ENCODE data around the gene IPO5.

Gene IPO5

GRCh38 chr13:98055623-98056022, 102.1 kb downstream of the IPO5 start:
- Histone ChIP-seq H3K4me2 (ENCODE audit: insufficient read depth, low read length, poor library complexity, severe bottlenecking) (no peak overlapping the region), H2BK5ac (ENCODE audit: low read length) (no peak overlapping the region), H3K4me3 (ENCODE audit: low read length in 2 of 2) (no peak overlapping the region), H3K27me3 (ENCODE audit: control insufficient read depth in 3 of 3, insufficient read depth in 3 of 3, low read depth in 1 of 3, low read length in 3 of 3) (peaks cover 0 to 3% (median 0%) of the 10 kb centered on the region in 3 experiments), H2BK12ac (ENCODE audit: low read length) (no peak overlapping the region), H3K9me3 (replicated peaks in 1 of 2; ENCODE audit: control insufficient read depth in 2 of 2, insufficient read depth in 1 of 2, low read depth in 1 of 2, low read length in 2 of 2) (peaks cover 0 to 5% of the 10 kb centered on the region in 2 donors), H3K4me1 (ENCODE audit: control insufficient read depth in 2 of 2, insufficient read depth in 1 of 2, low read depth in 1 of 2, low read length in 2 of 2) (peaks cover 4 to 6% of the 10 kb centered on the region in 2 donors), H3K27ac (replicated peaks; ENCODE audit: low read length) (no peak overlapping the region), H3K4ac (ENCODE audit: low read length) (no peak overlapping the region), H2AK5ac (ENCODE audit: low read depth, low read length) (no peak overlapping the region), H3K23ac (ENCODE audit: low read depth, low read length, poor library complexity) (no peak overlapping the region), H4K8ac (ENCODE audit: low read depth, low read length) (no peak overlapping the region), H3K18ac (ENCODE audit: low read length) (no peak overlapping the region), H4K91ac (ENCODE audit: low read depth, low read length, poor library complexity) (no peak overlapping the region), H2BK15ac (ENCODE audit: low read length) (no peak overlapping the region), H3K36me3 (replicated peaks in 1 of 2; ENCODE audit: control insufficient read depth in 2 of 2, insufficient read depth in 2 of 2, low read length in 2 of 2) (peaks cover 0 to 3% of the 10 kb centered on the region in 2 donors), H3K79me1 (ENCODE audit: low read depth, low read length) (no peaks in the 10 kb centered on the region), H2BK120ac (ENCODE audit: low read depth, low read length) (no peak overlapping the region), H2AFZ (ENCODE audit: low read length) (no peak overlapping the region), H3K9ac (ENCODE audit: low read depth, low read length, poor library complexity) (no peak overlapping the region), H3K14ac (ENCODE audit: low read length) (no peak overlapping the region)
- WGBS, 2 donors (ENCODE audit: extremely low coverage in 2 of 2, insufficient read length in 2 of 2, insufficient replicate concordance in 1 of 2): no CpG with 5 or more reads among the region's 6 CpGs
- no peak for DNase-seq (ENCODE audit: low spot score)

GRCh38 chr13:98056839-98057410, 103.5 kb downstream of the IPO5 start:
- Histone ChIP-seq H3K23ac (ENCODE audit: low read depth, low read length, poor library complexity) (no peak overlapping the region), H2AK5ac (ENCODE audit: low read depth, low read length) (no peak overlapping the region), H2BK120ac (ENCODE audit: low read depth, low read length) (no peak overlapping the region), H3K4me3 (ENCODE audit: low read length in 2 of 2) (peak overlapping the region in 1 of 2 donors; percentile 60), H3K4me1 (ENCODE audit: control insufficient read depth in 2 of 2, insufficient read depth in 1 of 2, low read depth in 1 of 2, low read length in 2 of 2) (peaks cover 4 to 6% of the 10 kb centered on the region in 2 donors), H3K14ac (ENCODE audit: low read length) (no peak overlapping the region), H2BK15ac (ENCODE audit: low read length) (no peak overlapping the region), H2BK5ac (ENCODE audit: low read length) (no peak overlapping the region), H3K4me2 (ENCODE audit: insufficient read depth, low read length, poor library complexity, severe bottlenecking) (no peak overlapping the region), H4K8ac (ENCODE audit: low read depth, low read length) (no peak overlapping the region), H3K18ac (ENCODE audit: low read length) (no peak overlapping the region), H3K4ac (ENCODE audit: low read length) (no peak overlapping the region), H3K79me1 (ENCODE audit: low read depth, low read length) (no peaks in the 10 kb centered on the region), H3K9me3 (replicated peaks in 1 of 2; ENCODE audit: control insufficient read depth in 2 of 2, insufficient read depth in 1 of 2, low read depth in 1 of 2, low read length in 2 of 2) (peaks cover 0 to 5% of the 10 kb centered on the region in 2 donors), H3K27ac (replicated peaks; ENCODE audit: low read length) (no peak overlapping the region), H4K91ac (ENCODE audit: low read depth, low read length, poor library complexity) (no peak overlapping the region), H3K9ac (ENCODE audit: low read depth, low read length, poor library complexity) (peak overlapping the region; percentile 32), H2BK12ac (ENCODE audit: low read length) (no peak overlapping the region), H2AFZ (ENCODE audit: low read length) (no peak overlapping the region), H3K36me3 (replicated peaks in 1 of 2; ENCODE audit: control insufficient read depth in 2 of 2, insufficient read depth in 2 of 2, low read length in 2 of 2) (peaks cover 0 to 3% of the 10 kb centered on the region in 2 donors), H3K27me3 (ENCODE audit: control insufficient read depth in 3 of 3, insufficient read depth in 3 of 3, low read depth in 1 of 3, low read length in 3 of 3) (peaks cover 0 to 3% (median 0%) of the 10 kb centered on the region in 3 experiments)
- DNase-seq (ENCODE audit: low spot score): no peak
- WGBS, 2 donors (ENCODE audit: extremely low coverage in 2 of 2, insufficient read length in 2 of 2, insufficient replicate concordance in 1 of 2): no CpG with 5 or more reads among the region's 11 CpGs

- H2AK5ac ChIP-seq (ENCODE audit: low read depth, low read length): no peak overlapping the region
- H3K4me3 ChIP-seq (ENCODE audit: low read length in 2 of 2): no peak overlapping the region
- no peak overlapping the region for H3K4me2 ChIP-seq (ENCODE audit: insufficient read depth, low read length, poor library complexity, severe bottlenecking)
- peaks cover 4 to 6% of the 10 kb centered on the region in 2 donors for H3K4me1 ChIP-seq (ENCODE audit: control insufficient read depth in 2 of 2, insufficient read depth in 1 of 2, low read depth in 1 of 2, low read length in 2 of 2)
- H3K9me3 ChIP-seq (replicated peaks in 1 of 2; ENCODE audit: control insufficient read depth in 2 of 2, insufficient read depth in 1 of 2, low read depth in 1 of 2, low read length in 2 of 2): peaks cover 0 to 5% of the 10 kb centered on the region in 2 donors
- H4K8ac ChIP-seq (ENCODE audit: low read depth, low read length): no peak overlapping the region
- H3K4ac ChIP-seq (ENCODE audit: low read length): no peak overlapping the region
- peak overlapping the region; percentile 40 for H2AFZ ChIP-seq (ENCODE audit: low read length)
- no peak overlapping the region for H3K9ac ChIP-seq (ENCODE audit: low read depth, low read length, poor library complexity)
- H2BK12ac ChIP-seq (ENCODE audit: low read length): no peak overlapping the region
- no peak overlapping the region for H2BK120ac ChIP-seq (ENCODE audit: low read depth, low read length)
- H3K23ac ChIP-seq (ENCODE audit: low read depth, low read length, poor library complexity): no peak overlapping the region
- H3K14ac ChIP-seq (ENCODE audit: low read length): no peak overlapping the region
- H2BK5ac ChIP-seq (ENCODE audit: low read length): no peak overlapping the region
- peaks cover 0 to 3% of the 10 kb centered on the region in 2 donors for H3K36me3 ChIP-seq (replicated peaks in 1 of 2; ENCODE audit: control insufficient read depth in 2 of 2, insufficient read depth in 2 of 2, low read length in 2 of 2)
- no peak overlapping the region for H2BK15ac ChIP-seq (ENCODE audit: low read length)
- H3K27me3 ChIP-seq (ENCODE audit: control insufficient read depth in 3 of 3, insufficient read depth in 3 of 3, low read depth in 1 of 3, low read length in 3 of 3): peaks cover 0 to 3% (median 0%) of the 10 kb centered on the region in 3 experiments
- H4K91ac ChIP-seq (ENCODE audit: low read depth, low read length, poor library complexity): no peak overlapping the region
- no CpG with 5 or more reads among the region's 7 CpGs for WGBS, 2 donors (ENCODE audit: extremely low coverage in 2 of 2, insufficient read length in 2 of 2, insufficient replicate concordance in 1 of 2)
- H3K27ac ChIP-seq (replicated peaks; ENCODE audit: low read length): no peak overlapping the region
- no peak for DNase-seq (ENCODE audit: low spot score)
- no peaks in the 10 kb centered on the region for H3K79me1 ChIP-seq (ENCODE audit: low read depth, low read length)
- peak overlapping the region; percentile 76 for H3K18ac ChIP-seq (ENCODE audit: low read length)
Observed at GRCh38 chr13:98059276-98059675, 105.8 kb downstream of the IPO5 start.

GRCh38 chr13:98060282-98060681, 106.8 kb downstream of the IPO5 start:
- WGBS, 2 donors (ENCODE audit: extremely low coverage in 2 of 2, insufficient read length in 2 of 2, insufficient replicate concordance in 1 of 2): no CpG with 5 or more reads among the region's 3 CpGs
- peaks cover 0 to 5% of the 10 kb centered on the region in 2 donors for H3K9me3 ChIP-seq (replicated peaks in 1 of 2; ENCODE audit: control insufficient read depth in 2 of 2, insufficient read depth in 1 of 2, low read depth in 1 of 2, low read length in 2 of 2)

More at GRCh38 chr13:98060282-98060681, 106.8 kb downstream of the IPO5 start:
- Histone ChIP-seq H2BK120ac (ENCODE audit: low read depth, low read length) (no peak overlapping the region), H3K9ac (ENCODE audit: low read depth, low read length, poor library complexity) (no peak overlapping the region), H3K14ac (ENCODE audit: low read length) (no peak overlapping the region), H2BK15ac (ENCODE audit: low read length) (no peak overlapping the region), H3K79me1 (ENCODE audit: low read depth, low read length) (no peaks in the 10 kb centered on the region), H2BK5ac (ENCODE audit: low read length) (no peak overlapping the region), H2AFZ (ENCODE audit: low read length) (no peak overlapping the region), H2AK5ac (ENCODE audit: low read depth, low read length) (peak overlapping the region; percentile 30), H3K4me2 (ENCODE audit: insufficient read depth, low read length, poor library complexity, severe bottlenecking) (no peak overlapping the region), H4K8ac (ENCODE audit: low read depth, low read length) (no peak overlapping the region), H4K91ac (ENCODE audit: low read depth, low read length, poor library complexity) (no peak overlapping the region), H3K4me1 (ENCODE audit: control insufficient read depth in 2 of 2, insufficient read depth in 1 of 2, low read depth in 1 of 2, low read length in 2 of 2) (peaks cover 4 to 6% of the 10 kb centered on the region in 2 donors), H3K36me3 (replicated peaks in 1 of 2; ENCODE audit: control insufficient read depth in 2 of 2, insufficient read depth in 2 of 2, low read length in 2 of 2) (peaks cover 0 to 3% of the 10 kb centered on the region in 2 donors), H3K27ac (replicated peaks; ENCODE audit: low read length) (no peak overlapping the region), H3K27me3 (ENCODE audit: control insufficient read depth in 3 of 3, insufficient read depth in 3 of 3, low read depth in 1 of 3, low read length in 3 of 3) (peaks cover 0 to 3% (median 0%) of the 10 kb centered on the region in 3 experiments), H3K4ac (ENCODE audit: low read length) (peak overlapping the region; percentile 37), H3K18ac (ENCODE audit: low read length) (peak overlapping the region; percentile 87), H3K23ac (ENCODE audit: low read depth, low read length, poor library complexity) (peak overlapping the region; percentile 73), H3K4me3 (ENCODE audit: low read length in 2 of 2) (no peak overlapping the region), H2BK12ac (ENCODE audit: low read length) (no peak overlapping the region)
- no peak for DNase-seq (ENCODE audit: low spot score)

Measured in neuronal stem cell (in vitro differentiated cells).